Measurements from ENCODE around the gene IGFALS.
A peak's percentile ranks its signal among the peaks of the same experiment; 100 is the strongest.

The IGFALS gene

DNA sequence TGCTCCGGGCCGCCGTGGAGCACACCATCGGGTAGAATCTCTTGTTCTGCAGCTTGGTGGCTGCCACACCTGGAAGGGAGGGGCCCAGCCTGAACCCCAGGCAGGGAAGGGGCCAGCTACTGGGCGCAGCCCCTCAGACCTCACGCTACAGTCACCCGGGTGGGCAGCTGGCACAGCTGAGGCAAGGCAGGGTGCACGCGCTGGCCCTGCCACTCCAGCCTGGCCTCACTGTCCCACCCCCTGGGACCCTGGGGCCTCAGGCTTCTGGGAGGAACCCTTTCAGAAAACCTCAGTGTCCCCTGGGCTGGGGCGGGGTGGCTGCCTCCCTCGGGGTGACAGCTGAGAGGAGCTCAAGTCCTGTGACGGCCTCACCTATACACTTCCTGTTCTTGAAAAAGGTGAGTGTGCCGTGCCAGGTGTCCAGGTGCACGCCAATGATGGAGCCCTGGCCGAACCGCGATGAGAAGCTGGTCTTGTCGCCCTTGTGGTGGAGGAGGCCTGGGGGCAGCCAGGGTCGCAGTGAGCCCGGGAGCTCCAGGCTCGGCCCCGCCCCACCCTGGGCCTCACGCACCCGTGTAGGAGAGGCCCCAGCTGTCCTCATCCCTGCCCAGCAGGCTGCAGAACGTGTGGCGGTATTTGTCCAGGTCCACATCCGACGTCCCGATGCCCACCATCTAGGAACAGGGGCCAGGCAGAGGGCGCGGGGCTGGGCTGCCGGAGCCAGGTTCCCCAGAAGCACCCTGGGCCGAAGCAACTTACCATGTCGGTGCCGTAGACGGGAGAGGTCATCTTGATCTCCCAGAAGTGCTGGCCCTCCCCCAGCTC, 15.9 kb downstream of the IGFALS start:
- Histone ChIP-seq H3K9me3 (ENCODE audit: severe bottlenecking) (no peaks in the 10 kb centered on the region), H3K27ac (peak overlapping the region; percentile 32), H3K27me3 (ENCODE audit: insufficient read depth, low read depth, severe bottlenecking) (no peaks in the 10 kb centered on the region), H3K36me3 (peaks cover 62% of the 10 kb centered on the region), H3K4me3 (ENCODE audit: low read depth, low read length) (no peak overlapping the region)
- TF ChIP-seq, protein P1, sequence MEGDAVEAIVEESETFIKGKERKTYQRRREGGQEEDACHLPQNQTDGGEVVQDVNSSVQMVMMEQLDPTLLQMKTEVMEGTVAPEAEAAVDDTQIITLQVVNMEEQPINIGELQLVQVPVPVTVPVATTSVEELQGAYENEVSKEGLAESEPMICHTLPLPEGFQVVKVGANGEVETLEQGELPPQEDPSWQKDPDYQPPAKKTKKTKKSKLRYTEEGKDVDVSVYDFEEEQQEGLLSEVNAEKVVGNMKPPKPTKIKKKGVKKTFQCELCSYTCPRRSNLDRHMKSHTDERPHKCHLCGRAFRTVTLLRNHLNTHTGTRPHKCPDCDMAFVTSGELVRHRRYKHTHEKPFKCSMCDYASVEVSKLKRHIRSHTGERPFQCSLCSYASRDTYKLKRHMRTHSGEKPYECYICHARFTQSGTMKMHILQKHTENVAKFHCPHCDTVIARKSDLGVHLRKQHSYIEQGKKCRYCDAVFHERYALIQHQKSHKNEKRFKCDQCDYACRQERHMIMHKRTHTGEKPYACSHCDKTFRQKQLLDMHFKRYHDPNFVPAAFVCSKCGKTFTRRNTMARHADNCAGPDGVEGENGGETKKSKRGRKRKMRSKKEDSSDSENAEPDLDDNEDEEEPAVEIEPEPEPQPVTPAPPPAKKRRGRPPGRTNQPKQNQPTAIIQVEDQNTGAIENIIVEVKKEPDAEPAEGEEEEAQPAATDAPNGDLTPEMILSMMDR (IDR thresholded peaks at IDR 0.05; ENCODE audit: low read depth, low read length): no peak
- DNase-seq: no peak

DNA sequence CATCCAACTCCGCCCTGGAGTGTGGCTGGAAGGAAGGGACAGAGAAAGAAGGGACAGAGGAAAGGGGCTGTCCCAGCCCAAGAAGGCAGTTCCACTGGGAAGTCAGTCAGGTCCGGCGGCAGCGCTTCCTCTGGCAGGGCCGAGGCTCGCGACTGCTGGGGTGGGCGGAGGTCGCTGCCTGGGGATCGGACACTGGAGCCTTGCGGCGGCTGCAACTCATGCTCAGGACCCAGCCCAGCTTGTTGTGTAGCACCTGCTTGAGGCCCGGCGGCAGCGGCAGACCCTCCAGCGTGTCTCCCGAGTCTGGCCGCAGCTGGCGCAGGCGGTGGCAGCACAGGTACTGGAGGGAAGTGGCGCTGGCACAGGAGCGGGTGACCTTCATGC, 16.5 kb downstream of the IGFALS start:
- Histone ChIP-seq H3K4me3 (ENCODE audit: low read depth, low read length) (no peak overlapping the region), H3K27ac (peak overlapping the region; percentile 78), H3K27me3 (ENCODE audit: insufficient read depth, low read depth, severe bottlenecking) (no peaks in the 10 kb centered on the region), H3K9me3 (ENCODE audit: severe bottlenecking) (no peaks in the 10 kb centered on the region), H3K36me3 (peaks cover 68% of the 10 kb centered on the region)
- TF ChIP-seq, protein P1 (IDR thresholded peaks at IDR 0.05; ENCODE audit: low read depth, low read length): no peak
- DNase-seq: no peak

DNA sequence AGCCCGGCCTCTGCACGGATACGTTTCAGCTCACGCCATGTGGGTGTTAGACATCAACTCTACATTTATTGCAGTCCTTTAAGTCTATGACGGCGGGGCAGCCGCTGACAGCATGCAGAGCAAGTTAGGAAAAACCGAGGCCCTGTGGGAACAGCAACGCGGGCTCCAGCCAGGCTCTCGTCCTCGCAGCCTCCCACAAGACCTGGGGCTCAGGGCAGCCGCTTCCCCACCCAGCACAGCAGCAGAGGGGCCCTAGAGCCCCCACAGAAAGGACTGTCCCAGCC, 16.9 kb downstream of the IGFALS start:
- TF ChIP-seq, protein P1 (IDR thresholded peaks at IDR 0.05; ENCODE audit: low read depth, low read length): no peak
- Histone ChIP-seq H3K4me3 (ENCODE audit: low read depth, low read length) (no peak overlapping the region), H3K27ac (peak overlapping the region; percentile 78), H3K9me3 (ENCODE audit: severe bottlenecking) (no peaks in the 10 kb centered on the region), H3K27me3 (ENCODE audit: insufficient read depth, low read depth, severe bottlenecking) (no peaks in the 10 kb centered on the region), H3K36me3 (peaks cover 71% of the 10 kb centered on the region)
- no peak for DNase-seq

DNA sequence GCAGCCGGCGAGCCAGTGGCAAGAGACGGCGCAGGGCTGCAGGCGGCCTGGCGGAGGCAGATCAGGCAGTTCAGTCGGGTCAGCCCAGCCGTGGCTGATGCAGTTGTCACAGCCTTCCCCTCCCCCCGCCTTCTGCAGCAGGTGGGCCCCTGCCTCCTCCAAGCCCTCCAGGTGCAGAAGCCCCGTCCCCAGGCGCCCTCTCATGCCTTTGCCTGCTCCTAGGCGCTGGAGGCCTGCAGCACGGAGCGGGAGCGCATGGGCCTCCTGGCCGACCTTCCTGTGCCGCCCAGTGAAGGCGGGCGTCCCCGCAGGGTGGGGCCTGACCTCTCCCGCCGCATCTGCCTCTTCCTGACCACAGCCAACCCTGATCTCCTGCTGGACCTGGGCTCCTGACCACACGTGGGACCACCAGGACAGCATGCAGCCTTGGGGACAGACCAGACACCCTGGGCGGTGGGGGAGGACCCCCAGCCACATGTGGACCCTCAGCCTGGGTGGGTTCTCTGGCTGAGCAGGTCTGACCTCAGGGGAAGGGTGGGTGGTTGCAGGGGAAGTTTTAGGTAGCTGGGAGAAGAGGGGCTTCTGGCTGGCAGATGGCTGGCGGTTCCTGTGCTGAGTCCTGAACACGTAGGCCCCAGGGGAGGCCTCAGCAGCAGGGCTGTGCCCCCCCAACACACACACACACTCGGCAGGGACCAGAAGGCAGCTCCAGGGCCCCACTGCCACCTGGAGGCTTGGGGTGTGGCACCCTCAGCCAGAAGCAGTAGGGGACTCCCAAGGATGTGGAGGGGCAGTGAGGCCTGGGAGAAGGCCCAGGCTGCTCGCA, 17.4 kb downstream of the IGFALS start:
- peaks cover 70% of the 10 kb centered on the region for H3K36me3 ChIP-seq
- no peak overlapping the region for H3K4me3 ChIP-seq (ENCODE audit: low read depth, low read length)
- H3K9me3 ChIP-seq (ENCODE audit: severe bottlenecking): no peaks in the 10 kb centered on the region
- TF ChIP-seq, protein P1 (IDR thresholded peaks at IDR 0.05; ENCODE audit: low read depth, low read length): no peak
- peak overlapping the region; percentile 78 for H3K27ac ChIP-seq
- no peaks in the 10 kb centered on the region for H3K27me3 ChIP-seq (ENCODE audit: insufficient read depth, low read depth, severe bottlenecking)
- peak; percentile 59 for DNase-seq

DNA sequence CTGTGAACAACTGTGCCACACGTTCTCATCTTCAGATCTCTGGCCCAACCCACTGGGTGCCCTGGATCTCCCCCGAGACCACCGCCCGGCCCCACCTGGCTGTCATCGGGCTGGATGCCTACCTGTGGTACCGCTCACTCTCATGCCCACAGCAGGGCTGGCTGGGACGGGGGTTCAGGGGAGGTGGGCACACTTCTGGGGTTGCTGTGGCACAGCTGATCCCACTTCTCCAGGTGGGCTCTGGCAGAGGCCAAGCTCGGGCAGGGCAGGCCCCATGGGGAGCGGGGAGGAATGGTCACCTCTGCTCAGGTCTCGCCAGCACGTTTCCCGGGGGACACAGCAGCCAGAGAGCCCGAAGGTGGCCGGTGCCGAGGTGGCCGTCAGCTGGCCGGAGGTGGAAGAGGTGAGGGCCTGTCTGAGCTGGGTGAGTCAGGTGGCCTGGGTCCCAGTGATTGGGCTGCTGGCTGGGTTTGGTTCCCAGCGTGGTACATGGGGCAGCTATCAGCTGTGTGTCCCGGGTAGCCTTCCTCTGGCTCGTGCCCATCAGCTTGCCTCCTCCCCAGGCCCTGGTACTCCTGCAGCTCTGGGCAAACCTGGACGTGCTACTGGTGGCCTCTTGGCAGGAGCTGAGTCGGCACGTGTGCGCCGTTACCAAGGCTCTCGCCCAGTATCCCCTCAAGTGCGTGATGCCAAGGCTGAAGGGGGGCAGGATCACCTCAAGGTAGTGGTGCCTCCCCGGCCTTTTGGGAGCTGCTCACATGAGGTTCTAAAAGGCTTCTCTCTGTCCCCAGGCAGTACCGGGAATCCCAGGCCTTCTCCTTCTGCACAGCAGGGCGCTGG, 18.3 kb downstream of the IGFALS start:
- no peaks in the 10 kb centered on the region for H3K27me3 ChIP-seq (ENCODE audit: insufficient read depth, low read depth, severe bottlenecking)
- H3K4me3 ChIP-seq (ENCODE audit: low read depth, low read length): no peak overlapping the region
- no peaks in the 10 kb centered on the region for H3K9me3 ChIP-seq (ENCODE audit: severe bottlenecking)
- H3K27ac ChIP-seq: peak overlapping the region; percentile 78
- TF ChIP-seq, protein P1 (IDR thresholded peaks at IDR 0.05; ENCODE audit: low read depth, low read length): no peak
- peaks cover 64% of the 10 kb centered on the region for H3K36me3 ChIP-seq
- no peak for DNase-seq

Measured in WERI-Rb-1 (cell line).